ENCODE results near the gene PCED1B.
"Not testable (repeated sequence)": the region's sequence is repeated elsewhere in the genome, so short reads cannot be mapped to it uniquely, and the experiment has no call there.

Gene PCED1B

DNA sequence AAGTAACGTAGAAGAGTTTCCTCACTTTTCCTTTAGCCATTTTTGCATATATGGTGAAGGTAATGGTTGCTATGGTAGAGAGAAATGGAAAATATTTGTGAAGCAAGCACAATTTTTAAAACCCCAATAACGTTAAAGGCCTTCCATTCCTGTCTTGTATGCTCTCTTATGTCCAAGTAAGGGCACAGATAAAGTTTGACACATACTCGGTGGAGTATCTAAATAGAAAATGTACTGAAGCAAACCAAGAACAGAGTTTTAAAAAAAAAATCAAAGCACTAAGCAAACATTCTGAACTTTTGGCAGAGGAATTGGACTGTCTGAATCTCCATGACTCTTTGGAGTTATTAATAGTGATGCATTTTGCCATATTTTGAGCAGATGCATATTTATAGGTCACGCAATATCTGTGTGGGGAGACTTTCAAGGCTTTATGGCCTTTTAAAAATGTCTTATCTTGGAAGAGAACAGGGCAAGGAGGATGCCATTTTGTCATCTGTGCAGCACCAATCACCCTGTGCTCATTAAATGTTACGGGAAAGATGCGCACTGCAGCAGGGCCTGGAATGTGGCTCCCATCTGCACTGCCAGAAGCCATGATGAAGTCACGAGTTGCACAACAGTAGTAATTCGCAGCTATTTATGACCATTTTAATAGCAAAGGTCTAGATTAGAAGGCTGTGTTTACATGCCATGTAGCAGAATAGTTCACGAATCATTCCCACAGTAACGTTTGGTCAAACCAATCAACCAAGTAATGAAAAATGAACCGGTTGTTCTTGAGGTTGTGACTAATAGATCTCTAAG lies 23.6 kb downstream of the PCED1B start:
- no peak for ATAC-seq (replicated peaks; ENCODE audit: extremely low read depth, poor library complexity, severe bottlenecking)
- H3K9me3 Mint-ChIP-seq: no peaks in the 10 kb centered on the region
- no peaks in the 10 kb centered on the region for H3K36me3 Mint-ChIP-seq (ENCODE audit: insufficient read depth)
- H3K27ac Mint-ChIP-seq (ENCODE audit: low read depth): no peak overlapping the region
- DNase-seq (ENCODE audit: low spot score in 2 of 2): no peak
- no peaks in the 10 kb centered on the region for H3K27me3 Mint-ChIP-seq
- no peaks in the 10 kb centered on the region for H3K4me1 Mint-ChIP-seq
- H3K4me3 Mint-ChIP-seq: no peak overlapping the region

DNA sequence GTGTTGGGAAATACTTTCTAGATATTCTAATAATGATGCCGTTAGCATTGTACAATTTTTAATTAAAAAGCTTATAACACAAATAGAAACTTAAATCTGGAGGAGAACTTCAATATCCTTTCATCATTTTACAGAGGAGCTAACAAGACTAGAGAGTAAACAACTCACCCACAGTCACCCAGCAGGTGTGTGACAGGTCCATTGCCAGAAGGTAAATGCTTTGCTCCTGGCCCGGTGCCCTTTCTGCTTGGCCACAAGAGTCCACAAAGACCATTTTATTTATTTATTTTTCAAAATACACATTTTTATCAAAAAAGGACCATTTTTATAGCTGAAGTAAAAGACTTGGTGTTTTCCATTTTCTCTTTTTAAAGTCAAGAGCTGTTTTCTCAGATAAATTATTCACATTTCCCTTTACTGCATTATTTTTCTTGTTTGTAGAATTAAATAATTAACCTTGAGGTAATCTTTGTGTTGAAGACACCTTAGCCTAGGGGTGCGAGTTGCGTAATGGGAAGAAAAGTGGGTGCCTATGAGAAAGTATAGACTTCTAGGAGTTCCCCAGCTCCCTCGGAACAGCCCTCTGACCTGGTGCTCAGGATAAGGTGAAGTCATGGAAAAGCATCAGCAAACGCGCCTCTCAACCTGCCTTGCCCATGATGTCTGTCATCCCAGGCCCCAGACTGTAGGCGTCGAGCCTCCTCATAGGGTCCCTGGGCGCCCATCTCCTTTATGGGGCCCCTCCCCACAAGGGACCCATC lies 26.7 kb downstream of the PCED1B start:
- Mint-ChIP-seq H3K4me3 (no peak overlapping the region), H3K27me3 (no peaks in the 10 kb centered on the region), H3K36me3 (ENCODE audit: insufficient read depth) (peaks cover 4% of the 10 kb centered on the region), H3K27ac (ENCODE audit: low read depth) (no peak overlapping the region), H3K4me1 (peaks cover 8% of the 10 kb centered on the region), H3K9me3 (no peaks in the 10 kb centered on the region)
- ATAC-seq (replicated peaks; ENCODE audit: extremely low read depth, poor library complexity, severe bottlenecking): no peak
- DNase-seq (ENCODE audit: low spot score in 2 of 2): no peak

DNA sequence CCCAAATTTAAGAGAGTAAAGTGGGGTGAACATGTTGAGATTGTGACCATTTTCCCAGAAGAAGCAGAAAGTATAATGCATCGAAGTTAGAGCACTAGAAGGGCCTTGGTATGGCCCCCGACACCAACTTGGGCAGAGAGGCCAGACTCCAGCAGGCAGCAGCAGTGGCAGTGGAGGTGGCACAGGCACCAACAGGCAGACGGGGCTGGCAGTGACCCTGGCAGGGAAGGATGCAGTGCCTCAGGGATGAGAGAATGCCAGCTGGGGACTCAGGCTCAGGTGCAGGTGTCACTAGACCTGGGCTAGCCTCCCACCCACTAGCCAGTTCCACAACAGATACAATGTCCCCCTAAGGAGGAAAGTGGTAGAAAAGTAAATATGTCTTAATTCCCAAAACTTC lies 28.0 kb downstream of the PCED1B start:
- no peak for ATAC-seq (replicated peaks; ENCODE audit: extremely low read depth, poor library complexity, severe bottlenecking)
- no peaks in the 10 kb centered on the region for H3K9me3 Mint-ChIP-seq
- H3K4me3 Mint-ChIP-seq: no peak overlapping the region
- H3K4me1 Mint-ChIP-seq: peaks cover 20% of the 10 kb centered on the region
- peaks cover 4% of the 10 kb centered on the region for H3K36me3 Mint-ChIP-seq (ENCODE audit: insufficient read depth)
- no peak for DNase-seq (ENCODE audit: low spot score in 2 of 2)
- H3K27ac Mint-ChIP-seq (ENCODE audit: low read depth): no peak overlapping the region
- H3K27me3 Mint-ChIP-seq: no peaks in the 10 kb centered on the region

DNA sequence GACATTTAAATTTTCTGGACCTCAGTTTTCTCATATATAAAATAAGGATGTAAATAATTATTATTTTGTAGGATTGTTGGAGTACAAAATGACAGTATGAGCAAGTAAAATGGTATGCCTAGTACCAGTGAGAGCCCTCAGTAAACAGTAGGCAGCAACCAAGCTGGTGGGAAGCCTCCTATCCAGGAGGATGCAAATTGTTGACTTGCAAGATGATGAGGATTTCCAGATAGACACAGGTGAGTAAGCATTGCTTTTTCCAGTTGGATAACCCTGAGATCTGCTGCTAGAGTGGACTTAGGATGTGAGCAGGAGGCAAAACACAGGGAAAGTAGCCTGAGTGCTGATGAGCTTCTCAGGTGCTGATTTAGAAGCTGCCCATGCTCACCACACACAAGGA lies 28.5 kb downstream of the PCED1B start:
- Mint-ChIP-seq H3K27me3 (no peaks in the 10 kb centered on the region), H3K9me3 (no peaks in the 10 kb centered on the region), H3K4me1 (peaks cover 25% of the 10 kb centered on the region), H3K4me3 (no peak overlapping the region), H3K27ac (ENCODE audit: low read depth) (no peak overlapping the region), H3K36me3 (ENCODE audit: insufficient read depth) (peaks cover 4% of the 10 kb centered on the region)
- ATAC-seq (replicated peaks; ENCODE audit: extremely low read depth, poor library complexity, severe bottlenecking): no peak
- no peak for DNase-seq (ENCODE audit: low spot score in 2 of 2)

DNA sequence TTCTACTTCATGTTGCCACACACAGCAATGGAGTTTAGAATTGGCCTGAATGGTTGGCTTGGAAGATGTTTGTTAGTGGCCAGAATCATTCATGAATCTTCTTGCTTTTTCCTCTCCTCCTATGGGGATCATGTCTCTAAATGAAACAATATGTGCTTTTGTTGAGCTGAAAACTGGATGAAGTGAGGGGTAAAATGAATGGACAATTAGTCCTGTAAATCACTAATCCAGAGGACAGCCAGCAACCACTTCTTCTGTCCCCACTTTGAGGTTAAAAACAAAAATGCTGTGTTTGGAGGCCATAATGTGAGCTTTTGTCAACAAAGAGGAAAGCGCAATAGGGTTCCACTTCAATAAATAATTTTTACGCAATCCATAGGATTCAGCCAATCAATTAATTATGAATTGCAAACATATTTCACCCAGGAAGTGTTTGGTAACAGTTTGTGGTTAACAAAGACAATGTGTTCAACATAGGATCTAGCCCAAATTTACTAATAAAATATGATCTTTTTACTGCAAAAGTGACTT lies 30.7 kb downstream of the PCED1B start:
- ATAC-seq (replicated peaks; ENCODE audit: extremely low read depth, poor library complexity, severe bottlenecking) (no peak), DNase-seq (ENCODE audit: low spot score in 2 of 2) (no peak)
- Mint-ChIP-seq H3K27me3 (no peaks in the 10 kb centered on the region), H3K36me3 (ENCODE audit: insufficient read depth) (peaks cover 9% of the 10 kb centered on the region), H3K4me3 (no peak overlapping the region), H3K4me1 (peaks cover 28% of the 10 kb centered on the region), H3K27ac (ENCODE audit: low read depth) (no peak overlapping the region), H3K9me3 (no peaks in the 10 kb centered on the region)

DNA sequence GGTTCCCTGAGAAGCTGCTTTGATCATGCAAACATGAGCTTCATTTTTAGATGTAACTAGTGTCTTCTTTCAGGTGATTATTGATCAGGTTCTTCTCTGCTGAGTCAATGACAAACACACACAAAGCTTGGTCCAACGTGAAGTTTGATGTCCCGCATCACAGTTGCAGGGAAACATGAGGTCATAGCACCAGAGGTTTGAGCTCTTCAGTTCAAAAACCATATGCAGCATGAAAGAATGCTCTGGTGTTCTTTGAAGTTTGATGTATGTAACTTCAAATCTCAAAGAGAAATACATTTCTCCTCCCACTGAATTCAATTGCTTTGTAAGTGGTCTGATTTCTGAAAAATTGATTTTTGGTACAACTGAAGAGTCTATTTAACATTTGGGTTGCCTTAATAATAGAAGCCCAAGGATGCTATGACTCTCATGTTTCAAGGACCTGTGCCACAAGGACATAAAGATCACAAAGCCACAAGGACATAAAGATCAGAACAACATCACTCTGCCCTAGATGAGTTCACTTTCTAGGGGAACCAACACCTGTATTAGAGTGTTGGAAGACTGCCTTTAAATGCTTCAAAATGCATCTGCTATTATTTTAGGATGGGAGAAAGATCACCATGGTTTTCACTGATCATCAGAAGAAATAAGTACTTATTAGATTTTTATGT lies 31.4 kb downstream of the PCED1B start:
- H3K4me3 Mint-ChIP-seq: peak overlapping the region; percentile 59
- peaks cover 9% of the 10 kb centered on the region for H3K36me3 Mint-ChIP-seq (ENCODE audit: insufficient read depth)

DNA sequence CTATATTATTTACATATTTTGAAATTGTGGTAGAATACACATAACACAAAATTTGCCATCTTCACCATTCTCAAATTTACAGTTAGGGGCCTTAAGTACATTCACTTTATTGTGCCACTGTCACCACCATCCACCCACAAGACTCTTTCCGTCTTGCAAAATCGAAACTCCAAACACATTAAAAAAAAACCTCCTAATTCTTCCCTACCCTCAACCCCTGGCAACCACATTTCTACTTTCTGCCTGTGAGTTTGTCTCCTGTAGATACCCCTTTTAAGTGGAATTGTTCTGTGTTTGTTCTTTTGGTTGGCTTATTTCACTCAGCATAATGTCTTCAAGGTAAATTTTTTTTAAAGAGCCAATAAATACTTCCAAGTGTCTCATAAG lies 32.0 kb downstream of the PCED1B start:
- no peaks in the 10 kb centered on the region for H3K9me3 Mint-ChIP-seq
- DNase-seq (ENCODE audit: low spot score in 2 of 2) (no peak), ATAC-seq (replicated peaks; ENCODE audit: extremely low read depth, poor library complexity, severe bottlenecking) (peak; percentile 40)
- H3K4me3 Mint-ChIP-seq: peak overlapping the region; percentile 59
- H3K27ac Mint-ChIP-seq (ENCODE audit: low read depth): peak overlapping the region; percentile 63
- H3K4me1 Mint-ChIP-seq: peaks cover 28% of the 10 kb centered on the region
- peaks cover 9% of the 10 kb centered on the region for H3K36me3 Mint-ChIP-seq (ENCODE audit: insufficient read depth)
- no peaks in the 10 kb centered on the region for H3K27me3 Mint-ChIP-seq

More for the DNA sequence above, 31.4 kb downstream of the PCED1B start:
- no peaks in the 10 kb centered on the region for H3K9me3 Mint-ChIP-seq
- ATAC-seq (replicated peaks; ENCODE audit: extremely low read depth, poor library complexity, severe bottlenecking): no peak
- H3K27me3 Mint-ChIP-seq: no peaks in the 10 kb centered on the region
- peaks cover 28% of the 10 kb centered on the region for H3K4me1 Mint-ChIP-seq
- H3K27ac Mint-ChIP-seq (ENCODE audit: low read depth): peak overlapping the region; percentile 63
- no peak for DNase-seq (ENCODE audit: low spot score in 2 of 2)

DNA sequence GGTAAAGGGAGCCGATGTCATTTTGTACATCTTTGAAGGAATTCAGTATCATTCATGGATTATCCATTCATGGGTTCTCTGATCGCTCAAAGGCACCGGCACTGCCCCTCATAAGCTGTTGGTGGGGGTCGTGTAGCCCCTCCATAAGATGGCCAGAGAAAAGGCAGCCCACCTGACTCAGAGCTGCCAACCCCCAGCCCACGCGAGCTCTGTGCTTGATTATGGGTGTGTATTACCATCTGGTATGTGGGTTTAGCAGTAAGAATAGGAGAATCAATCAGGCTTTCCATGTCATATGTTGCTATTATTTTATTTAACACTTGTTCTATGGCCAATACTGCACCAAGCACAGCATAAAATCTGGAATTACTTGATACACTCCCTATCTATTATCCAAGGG lies 32.4 kb downstream of the PCED1B start:
- Mint-ChIP-seq H3K27me3 (no peaks in the 10 kb centered on the region), H3K36me3 (ENCODE audit: insufficient read depth) (peaks cover 9% of the 10 kb centered on the region), H3K4me3 (peak overlapping the region; percentile 59), H3K4me1 (peaks cover 28% of the 10 kb centered on the region), H3K9me3 (no peaks in the 10 kb centered on the region), H3K27ac (ENCODE audit: low read depth) (peak overlapping the region; percentile 63)
- no peak for DNase-seq (ENCODE audit: low spot score in 2 of 2)
- ATAC-seq (replicated peaks; ENCODE audit: extremely low read depth, poor library complexity, severe bottlenecking): no peak

DNA sequence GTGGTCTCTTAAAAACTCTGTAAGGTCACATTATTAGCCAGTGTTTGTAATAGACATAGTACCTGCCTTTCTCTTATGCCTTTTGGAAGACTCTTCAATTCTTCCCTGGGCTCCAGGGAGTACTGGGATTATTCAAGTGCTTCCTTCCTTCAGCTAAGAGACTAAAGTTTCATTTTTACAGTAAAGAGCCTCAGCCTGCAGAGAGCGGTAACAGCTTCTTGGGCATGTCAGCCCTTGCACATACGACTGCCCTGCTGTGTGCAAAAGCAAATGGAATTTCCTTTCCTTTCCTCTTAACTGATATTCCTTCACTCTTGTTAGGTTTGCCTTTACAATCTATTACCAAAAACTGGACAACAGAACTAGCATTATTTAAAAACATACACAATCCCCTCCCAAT lies 33.3 kb downstream of the PCED1B start:
- no peak for ATAC-seq (replicated peaks; ENCODE audit: extremely low read depth, poor library complexity, severe bottlenecking)
- H3K36me3 Mint-ChIP-seq (ENCODE audit: insufficient read depth): peaks cover 9% of the 10 kb centered on the region
- no peaks in the 10 kb centered on the region for H3K9me3 Mint-ChIP-seq
- H3K27me3 Mint-ChIP-seq: no peaks in the 10 kb centered on the region
- no peak overlapping the region for H3K4me3 Mint-ChIP-seq
- peaks cover 28% of the 10 kb centered on the region for H3K4me1 Mint-ChIP-seq
- H3K27ac Mint-ChIP-seq (ENCODE audit: low read depth): no peak overlapping the region
- no peak for DNase-seq (ENCODE audit: low spot score in 2 of 2)

DNA sequence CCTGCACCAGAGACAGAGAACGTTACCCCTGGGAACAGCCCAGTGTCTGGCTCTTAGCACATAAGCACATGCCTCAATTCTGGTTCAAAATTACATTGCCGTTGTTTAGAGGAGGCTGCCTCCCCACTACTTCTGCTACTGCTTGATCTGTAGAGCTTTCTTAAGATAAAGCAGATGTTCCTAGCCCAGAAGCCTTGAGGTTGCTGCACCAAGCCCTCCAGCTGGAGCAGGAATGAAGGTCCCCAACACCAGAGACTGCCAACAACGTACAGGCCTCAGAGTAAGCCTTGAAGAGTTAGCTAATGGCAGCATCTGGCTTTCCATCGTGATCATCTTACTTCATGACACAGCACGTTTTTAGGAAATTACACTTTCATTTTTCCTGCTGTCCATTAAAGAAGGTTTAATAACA lies 35.1 kb downstream of the PCED1B start:
- ATAC-seq (replicated peaks; ENCODE audit: extremely low read depth, poor library complexity, severe bottlenecking): no peak
- Mint-ChIP-seq H3K9me3 (no peaks in the 10 kb centered on the region), H3K27ac (ENCODE audit: low read depth) (no peak overlapping the region), H3K36me3 (ENCODE audit: insufficient read depth) (peaks cover 5% of the 10 kb centered on the region), H3K4me1 (peaks cover 28% of the 10 kb centered on the region), H3K27me3 (no peaks in the 10 kb centered on the region), H3K4me3 (no peak overlapping the region)
- no peak for DNase-seq (ENCODE audit: low spot score in 2 of 2)

DNA sequence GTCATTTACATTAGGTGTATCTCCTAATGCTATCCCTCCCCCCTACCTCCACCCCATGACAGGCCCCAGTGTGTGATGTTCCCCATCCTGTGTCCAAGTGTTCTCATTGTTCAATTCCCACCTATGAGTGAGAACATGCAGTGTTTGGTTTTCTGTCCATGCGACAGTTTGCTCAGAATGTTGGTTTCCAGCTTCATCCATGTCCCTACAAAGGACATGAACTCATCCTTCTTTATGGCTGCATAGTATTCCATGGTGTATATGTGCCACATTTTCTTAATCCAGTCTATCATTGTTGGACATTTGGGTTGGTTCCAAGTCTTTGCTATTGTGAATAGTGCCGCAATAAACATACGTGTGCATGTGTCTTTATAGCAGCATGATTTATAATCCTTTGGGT lies 37.9 kb downstream of the PCED1B start:
- H3K4me3 Mint-ChIP-seq; H3K4me1 Mint-ChIP-seq; H3K27ac Mint-ChIP-seq (ENCODE audit: low read depth); ATAC-seq (replicated peaks; ENCODE audit: extremely low read depth, poor library complexity, severe bottlenecking); H3K9me3 Mint-ChIP-seq; DNase-seq (ENCODE audit: low spot score in 2 of 2); H3K36me3 Mint-ChIP-seq (ENCODE audit: insufficient read depth); H3K27me3 Mint-ChIP-seq: not testable (repeated sequence)

DNA sequence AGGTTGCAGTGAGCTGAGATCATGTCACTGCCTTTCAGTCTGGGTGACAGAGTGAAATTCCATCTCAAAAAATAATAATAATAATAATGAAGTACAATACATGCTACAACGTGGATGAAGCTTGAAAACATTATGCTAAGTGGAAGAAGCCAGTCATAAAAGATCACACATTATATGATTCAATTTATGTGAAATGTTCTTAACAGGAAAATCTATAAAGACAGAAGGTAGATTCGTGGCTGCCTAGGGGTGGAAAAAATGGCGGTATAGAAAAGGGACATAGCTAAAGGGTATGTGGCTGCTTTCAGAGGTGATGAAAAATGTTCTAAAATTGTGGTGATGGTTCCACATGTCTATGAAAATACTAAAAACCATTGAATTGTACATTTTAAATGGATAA lies 41.3 kb downstream of the PCED1B start:
- H3K27me3 Mint-ChIP-seq: no peaks in the 10 kb centered on the region
- peaks cover 17% of the 10 kb centered on the region for H3K4me1 Mint-ChIP-seq
- ATAC-seq (replicated peaks; ENCODE audit: extremely low read depth, poor library complexity, severe bottlenecking) (no peak), DNase-seq (ENCODE audit: low spot score in 2 of 2) (no peak)
- H3K27ac Mint-ChIP-seq (ENCODE audit: low read depth): no peak overlapping the region
- H3K4me3 Mint-ChIP-seq: no peak overlapping the region
- H3K9me3 Mint-ChIP-seq: no peaks in the 10 kb centered on the region
- peaks cover 3% of the 10 kb centered on the region for H3K36me3 Mint-ChIP-seq (ENCODE audit: insufficient read depth)
